ENCODE results near the gene FAM120C.

Gene FAM120C, protein sequence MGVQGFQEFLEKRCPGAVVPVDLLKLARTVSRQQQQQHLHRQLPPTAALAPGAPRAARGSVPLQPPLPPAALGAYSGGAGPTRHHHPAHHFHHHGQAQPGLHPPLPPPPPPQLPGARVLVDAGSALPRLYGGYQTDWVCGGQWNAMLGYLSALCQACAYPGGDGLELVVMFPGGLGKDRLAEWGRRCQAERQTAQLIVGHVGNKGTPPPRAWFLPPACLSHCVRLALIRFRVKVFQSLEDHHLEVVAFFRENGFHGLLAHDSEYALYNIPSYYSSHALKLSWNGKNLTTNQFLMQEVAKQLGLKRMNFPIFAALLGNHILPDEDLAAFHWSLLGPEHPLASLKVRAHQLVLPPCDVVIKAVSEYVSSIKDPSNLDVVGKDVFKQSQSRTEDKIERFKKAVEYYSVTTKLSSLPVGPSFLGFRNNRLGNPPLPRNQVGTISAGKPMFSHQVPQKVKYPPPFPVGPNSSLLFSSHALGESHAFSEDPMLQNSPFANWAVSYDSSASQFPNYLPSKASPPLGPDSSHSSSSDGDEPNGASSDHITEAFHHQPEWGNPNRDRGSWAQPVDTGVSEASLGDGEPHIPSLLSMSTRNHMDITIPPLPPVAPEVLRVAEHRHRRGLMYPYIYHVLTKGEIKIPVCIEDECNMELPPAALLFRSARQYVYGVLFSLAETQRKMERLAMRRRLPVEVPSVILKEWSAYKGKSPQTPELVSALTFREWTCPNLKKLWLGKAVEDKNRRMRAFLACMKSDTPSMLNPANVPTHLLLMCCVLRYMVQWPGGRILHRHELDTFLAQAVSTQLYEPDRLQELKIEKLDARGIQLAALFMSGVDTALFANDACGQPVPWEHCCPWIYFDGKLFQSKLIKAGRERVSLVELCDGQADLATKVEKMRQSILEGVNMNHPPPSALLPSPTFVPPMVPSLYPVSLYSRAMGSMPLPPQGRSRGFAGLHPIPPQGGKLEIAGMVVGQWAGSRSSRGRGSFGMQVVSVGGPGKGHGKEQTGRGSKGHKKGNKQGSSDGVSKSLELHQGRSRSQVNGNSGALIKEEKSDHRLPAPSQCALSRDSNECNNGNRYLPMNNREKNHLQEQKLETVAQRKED

DNA sequence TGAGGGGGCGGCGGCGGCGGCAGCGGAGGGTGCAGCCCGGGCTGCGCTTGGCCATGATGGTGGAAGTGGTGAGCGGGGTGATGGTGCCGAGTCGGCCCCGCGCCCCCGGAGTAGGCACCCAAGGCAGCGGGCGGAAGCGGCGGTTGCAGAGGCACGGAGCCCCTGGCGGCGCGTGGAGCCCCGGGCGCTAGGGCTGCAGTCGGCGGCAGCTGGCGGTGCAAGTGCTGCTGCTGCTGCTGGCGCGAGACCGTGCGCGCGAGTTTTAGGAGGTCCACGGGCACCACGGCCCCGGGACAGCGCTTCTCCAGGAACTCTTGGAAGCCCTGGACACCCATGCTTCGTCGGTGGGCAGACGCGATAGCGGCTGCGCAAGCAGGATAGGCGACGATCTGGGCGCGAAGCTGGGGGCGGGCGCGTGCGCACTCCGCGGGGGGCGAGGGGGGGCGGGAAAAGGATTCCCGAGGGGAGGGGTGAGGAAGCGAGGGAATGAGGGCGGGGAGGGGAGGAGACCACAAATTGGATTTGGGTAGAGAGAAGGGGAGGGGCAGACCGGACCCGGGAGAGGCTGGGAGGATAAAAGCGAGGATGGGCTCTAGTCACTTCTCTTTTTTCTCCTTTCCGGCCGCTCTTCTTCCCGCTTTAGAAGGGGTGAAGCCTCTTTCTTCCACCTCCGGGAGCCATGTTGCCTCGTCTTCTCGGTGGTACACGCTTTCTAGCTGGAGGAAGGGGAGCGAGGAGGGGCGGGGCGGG is at the start of gene FAM120C:
TSS of gene FAM120C (minus strand) at position 391 of the 750 bp plus-strand sequence. CDS start at position 335, 56 bp downstream.
- DNase-seq (ENCODE audit: low read depth), result peak; percentile 34

DNA sequence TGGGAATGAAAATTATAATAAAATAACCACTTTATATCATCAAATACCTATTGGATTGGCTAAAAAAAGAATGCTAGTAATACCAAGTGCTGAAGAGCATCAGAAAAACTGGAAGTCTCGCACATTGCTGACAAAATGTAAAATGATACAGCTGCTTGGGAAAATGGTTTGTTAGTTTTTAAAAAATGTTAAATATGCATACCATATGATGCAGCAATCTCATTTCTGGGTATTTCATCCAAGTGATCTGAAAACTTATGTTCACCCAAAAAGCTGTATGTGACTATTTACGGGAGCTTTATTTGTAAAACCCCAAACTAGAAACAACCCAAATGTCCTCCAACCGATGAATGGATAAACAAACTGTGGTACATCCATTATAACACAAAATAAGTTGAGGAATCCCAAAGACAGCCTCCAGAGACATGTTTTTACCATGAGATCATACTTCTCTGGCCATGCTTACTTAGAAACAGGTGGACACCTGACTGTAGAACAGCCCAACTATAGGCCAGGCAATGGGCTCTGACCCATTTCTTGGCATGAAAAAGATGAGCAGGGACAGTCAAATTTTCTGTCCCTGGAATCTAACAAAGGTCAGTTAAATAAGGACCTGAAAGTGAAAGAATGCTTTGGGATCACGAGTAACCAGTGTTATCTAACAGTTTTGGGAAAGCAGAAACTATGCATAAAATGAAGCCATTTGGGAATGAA is 47.5 kb upstream of the FAM120C start:
- DNase-seq (ENCODE audit: low read depth), result no peak

DNA sequence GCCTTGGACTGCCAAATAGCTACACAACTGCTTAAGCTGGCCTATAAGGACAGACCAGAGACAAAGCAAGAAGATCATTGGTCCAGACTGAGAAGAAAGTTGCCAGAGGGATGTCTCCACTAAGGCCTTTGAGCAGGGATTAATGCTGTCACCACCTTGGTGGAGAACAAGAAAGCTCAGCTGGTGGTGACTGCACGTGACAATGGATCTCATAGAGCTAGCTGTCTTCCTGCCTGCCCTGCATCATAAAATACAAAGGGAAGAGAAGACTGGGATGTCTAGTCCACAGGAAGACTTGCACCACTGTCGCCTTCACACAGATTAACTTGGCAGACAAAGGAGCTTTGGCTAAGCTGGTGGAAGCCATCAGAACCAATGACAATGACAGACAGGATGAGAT is 40.5 kb upstream of the FAM120C start:
- no peak for DNase-seq (ENCODE audit: low read depth)

DNA sequence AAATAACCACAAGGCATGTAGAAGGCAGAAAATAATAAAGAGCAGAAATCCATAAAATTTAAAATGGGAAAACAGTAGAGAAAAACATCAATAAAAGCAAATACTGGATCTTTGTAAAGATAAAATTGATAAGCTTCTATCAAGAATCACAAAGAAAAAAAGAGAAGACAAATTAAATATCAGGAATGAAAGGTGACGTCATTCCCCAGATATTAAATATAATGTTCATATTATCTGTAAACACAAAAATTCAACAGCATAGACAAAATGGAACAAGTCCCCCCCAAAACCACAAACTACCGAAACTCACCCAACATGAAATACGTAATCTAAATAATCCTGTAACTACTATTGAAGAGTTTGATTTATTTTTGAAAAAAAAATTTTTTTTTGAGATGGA is 30.5 kb upstream of the FAM120C start:
- DNase-seq (ENCODE audit: low read depth), result no peak

DNA sequence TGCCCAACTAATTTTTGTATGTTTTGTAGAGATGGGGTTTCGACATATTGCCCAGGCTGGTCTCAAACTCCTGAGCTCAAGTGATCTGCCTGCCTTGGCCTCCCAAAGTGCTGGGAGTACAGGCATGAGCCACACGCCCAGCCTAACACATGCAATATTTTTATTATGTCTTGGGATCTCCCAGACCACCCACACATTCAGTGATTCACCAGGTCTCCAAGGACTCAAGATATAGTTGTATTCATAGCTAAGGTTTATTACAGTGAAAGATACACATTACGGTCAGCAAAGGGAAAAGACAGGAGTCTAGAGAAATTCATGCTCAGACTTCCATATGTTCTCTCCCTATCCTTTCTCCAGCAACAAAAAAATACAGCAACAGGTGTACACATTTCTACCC is 25.5 kb upstream of the FAM120C start:
- no peak for DNase-seq (ENCODE audit: low read depth)

DNA sequence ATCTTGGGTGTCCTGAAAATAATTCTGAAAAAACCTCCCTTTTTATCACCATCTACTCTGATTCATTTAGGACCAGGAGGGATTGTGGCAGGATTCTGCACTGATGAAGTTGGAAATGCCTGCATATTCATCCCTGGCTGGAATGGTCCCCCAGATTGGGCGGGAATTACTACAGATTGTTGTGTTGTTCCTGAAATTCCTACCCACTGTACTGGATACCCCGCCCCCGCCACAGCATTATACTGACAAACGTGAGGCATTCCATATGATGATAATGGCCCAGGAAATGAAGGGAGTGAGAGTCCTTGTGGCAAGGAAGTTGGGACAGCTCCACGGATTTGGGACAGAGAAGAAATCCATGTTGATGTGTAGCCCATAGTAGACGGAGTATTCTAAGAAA is 15.2 kb upstream of the FAM120C start:
- DNase-seq (ENCODE audit: low read depth), result no peak

DNA sequence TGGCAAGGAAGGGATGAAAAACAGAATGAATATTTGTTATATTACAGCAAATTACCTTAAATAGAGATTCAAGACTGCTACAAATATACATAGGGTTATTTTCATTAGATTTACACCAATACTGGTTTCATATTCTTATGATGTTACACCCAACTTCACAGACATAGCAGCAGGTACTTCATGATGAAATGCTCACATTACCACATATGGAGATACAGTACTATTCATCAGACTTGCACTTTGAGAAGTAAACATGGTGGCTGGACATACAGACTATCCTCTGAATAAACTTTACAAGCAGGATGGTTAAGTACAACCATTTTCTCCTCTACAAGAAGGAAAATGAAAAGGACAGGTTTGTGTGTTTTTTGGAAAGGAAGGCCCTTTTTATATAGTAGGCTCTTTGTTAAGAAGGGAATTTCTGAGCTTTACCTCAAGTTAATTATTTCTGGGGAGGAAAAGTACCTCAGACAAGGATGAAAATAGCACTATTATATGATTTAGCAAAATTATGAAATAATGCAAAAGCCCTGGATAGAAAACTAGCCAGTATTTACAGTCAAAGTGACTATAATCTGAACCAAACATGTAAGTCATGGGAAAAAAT is 12.0 kb upstream of the FAM120C start:
- DNase-seq (ENCODE audit: low read depth), result no peak

DNA sequence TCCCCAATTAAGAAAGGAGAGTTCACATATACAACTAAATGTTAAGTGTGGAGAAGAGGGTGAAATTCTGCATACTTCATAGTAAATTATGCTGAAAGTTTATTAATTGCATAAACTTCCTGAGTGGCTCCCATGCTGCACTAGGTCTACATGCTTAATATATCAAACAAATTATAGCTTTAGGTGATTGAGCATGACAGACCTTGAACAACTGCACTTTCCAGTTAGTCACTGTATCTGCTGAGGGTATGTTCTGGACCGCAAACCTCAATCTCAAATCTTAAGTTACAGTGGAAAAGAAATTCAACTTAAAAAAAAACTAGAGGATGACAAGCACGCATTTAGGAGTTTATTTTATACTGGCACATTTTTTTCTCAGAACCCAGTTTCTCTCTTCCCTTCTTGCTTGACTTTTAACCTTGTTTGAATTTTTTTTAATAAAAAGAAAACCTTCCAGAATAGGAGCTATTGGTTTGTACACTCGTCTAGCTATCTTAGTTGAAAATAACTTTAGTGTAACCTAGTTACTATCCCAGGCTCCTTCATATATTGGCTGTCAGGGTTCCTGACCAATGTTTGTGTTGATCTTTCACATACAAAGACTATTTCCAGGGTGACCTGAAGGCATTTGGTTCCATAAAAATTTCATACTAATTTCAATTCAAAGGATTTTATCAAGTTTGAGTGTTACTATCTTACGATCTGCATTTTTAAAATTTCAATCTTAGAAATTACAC is 10.2 kb upstream of the FAM120C start:
- DNase-seq (ENCODE audit: low read depth), result no peak

DNA sequence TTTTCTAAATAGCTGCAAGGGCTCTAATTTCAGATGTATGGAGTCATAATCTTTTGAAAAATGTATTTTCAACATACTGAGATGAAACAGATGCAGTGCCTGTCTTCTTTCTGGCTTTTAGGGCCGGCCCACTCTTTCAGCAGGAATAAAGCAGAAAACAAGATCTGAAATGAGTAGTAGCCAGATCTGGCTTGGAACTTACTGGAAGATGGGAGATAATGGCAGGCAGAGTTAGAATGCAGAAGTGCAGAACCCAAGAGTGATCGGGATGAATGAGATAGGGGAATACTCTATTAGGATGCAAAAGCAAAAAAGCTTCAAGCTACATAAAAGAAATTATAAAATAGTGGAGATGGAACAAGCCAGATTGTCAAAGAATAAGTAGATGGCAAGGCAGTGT is 1.4 kb upstream of the FAM120C start:
- DNase-seq (ENCODE audit: low read depth), result no peak

DNA sequence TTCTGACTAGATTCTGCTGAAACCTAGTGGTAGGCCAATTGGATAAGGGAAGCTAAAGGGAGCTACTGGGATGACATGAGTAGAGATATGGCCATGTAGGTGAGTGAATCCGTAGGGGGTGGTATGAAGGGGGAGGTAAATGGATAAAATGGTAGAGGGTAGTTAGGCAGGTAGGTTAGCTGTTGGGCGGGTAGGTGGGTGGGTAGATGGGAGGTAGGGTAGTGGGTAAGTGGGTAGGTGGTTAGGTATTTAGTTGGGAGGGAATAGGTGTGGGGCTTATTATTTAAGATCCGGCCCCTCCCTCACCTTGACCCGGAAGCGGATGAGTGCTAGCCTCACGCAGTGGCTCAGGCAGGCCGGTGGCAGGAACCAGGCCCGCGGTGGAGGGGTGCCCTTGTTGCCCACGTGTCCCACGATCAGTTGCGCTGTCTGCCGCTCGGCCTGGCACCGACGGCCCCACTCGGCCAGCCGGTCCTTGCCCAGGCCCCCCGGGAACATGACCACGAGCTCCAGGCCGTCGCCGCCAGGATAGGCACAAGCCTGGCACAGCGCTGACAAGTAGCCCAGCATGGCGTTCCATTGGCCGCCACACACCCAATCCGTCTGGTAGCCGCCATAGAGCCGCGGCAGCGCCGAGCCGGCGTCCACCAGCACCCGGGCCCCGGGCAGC is 725 bp downstream of the FAM120C start:
- DNase-seq (ENCODE audit: low read depth), result peak; percentile 41

DNA sequence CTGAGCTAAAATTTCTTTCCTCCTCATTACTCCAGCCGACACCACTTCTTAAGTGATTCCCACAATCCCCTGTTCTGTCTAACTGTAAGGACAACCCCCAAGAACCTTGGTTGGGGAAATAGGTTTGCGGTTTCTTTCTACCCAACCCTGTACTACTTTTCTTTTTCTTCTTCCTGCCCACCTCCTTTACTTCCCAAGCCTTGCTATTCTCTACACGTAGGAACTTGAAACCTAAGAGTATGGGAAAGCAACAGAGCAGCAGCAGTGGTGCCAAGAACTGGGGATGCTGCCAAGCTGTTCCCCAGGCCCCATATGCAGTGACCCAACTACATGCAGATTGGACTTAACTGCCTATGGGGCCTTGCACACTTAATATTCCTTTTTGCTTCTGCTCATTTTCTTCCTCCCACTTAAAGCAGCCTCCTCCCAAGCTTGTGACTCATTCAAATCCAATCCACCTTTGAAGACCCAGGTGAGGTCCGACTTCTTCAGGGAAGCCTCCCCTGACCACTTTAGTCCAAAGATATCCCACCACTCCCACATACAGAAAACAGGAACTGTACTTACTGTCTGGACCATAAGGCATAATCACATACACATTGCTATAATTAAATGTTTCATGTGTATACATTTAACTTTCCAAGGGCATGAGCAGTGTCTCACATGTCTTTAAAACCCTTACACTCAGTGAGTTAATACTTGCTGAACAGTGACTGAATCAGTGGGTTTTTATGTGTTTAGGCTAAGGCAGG is 1.7 kb downstream of the FAM120C start:
- DNase-seq (ENCODE audit: low read depth), result no peak

DNA sequence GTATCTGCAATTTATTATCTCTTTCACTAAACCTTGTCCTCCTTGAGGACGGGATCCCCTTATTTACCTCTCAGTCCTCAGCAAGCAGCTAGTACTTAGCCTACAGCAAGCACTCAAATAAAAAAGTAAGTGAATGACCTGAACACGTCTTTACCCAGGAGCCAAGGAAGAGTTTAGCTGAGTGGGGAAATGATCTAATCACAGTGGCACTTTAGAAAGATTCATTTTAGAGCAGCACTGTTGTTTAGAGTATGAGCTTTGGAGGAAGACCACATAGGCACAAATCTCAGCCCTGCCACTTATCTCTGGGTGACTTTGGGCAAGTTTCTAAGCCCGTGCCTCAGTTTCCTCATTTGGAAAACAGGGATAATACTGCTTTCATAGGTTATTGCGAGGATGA is 2.7 kb downstream of the FAM120C start:
- no peak for DNase-seq (ENCODE audit: low read depth)

DNA sequence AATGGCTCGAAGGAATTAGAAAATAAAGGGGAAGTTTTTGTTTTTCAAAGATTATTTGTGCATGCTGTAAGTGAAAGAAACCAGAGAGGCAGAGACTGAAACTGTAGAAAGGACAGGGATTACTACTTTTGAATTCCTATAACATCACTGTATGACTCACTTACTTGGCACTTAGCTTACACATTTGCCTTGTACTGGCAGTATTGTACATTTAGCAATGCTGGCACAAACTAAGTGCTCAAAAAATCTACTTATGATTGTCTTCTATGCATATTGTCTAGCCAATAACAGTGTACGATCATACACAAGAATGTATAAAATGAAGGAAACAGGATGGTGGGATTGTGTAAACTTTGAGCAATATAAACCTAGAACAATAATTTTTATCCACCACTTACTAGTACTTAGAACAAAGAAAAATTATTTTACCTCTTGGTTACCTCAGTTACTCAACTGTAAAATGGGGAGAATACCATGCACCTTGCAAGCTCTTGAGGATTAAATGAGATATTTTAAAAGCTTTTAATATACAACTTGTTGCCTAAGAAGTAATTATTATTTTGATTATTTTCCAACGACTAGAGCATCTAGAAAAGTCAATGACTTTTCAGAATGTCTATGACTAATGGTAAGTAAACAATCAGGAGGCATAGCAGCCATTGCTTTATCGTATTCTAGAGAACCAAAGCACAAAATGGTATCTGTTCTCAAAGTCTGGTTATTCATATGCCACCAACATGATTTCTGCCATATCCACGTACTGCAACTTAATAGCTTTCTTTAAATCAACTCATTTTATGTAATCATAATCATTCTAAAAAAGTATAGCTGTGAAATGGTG is 4.7 kb downstream of the FAM120C start:
- DNase-seq (ENCODE audit: low read depth), result no peak

DNA sequence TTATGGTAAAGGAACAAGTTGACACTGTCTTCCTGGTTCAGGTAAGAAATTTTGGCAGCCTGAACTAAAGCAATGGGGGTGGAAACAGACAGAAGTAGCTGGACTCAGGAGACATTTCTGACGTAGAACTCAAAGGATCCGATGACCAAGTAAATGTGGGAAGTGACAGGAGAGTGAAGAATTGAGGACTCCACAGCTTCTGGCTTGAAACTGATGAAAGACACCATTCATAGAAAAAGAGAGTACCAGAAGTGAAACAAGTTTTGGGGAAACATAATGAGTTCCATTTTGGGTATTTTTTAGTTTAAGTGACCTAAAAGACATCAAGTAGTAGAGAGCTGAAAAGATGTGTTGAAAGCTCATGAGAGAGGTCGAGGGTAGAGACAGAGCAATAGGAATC is 5.7 kb downstream of the FAM120C start:
- DNase-seq (ENCODE audit: low read depth), result no peak

DNA sequence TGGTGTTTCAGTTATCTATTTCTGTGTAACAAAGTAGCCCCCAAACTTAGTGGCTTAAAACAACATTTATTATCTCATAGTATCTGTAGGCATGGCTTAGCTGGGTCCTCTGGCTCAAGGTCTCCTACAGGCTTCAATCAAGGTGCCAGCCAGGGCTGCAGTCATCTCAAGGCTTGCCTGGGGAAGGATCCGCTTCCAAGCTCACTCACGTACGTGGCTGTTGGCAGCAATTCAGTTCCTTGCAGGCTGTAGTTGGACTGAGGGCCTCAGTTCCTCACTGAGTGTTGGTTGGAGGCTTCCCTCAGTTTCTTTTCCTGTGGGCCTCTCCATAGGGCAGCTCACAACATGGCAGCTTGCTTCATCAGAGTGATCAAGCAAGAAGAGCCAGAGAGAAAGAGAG is 9.3 kb downstream of the FAM120C start:
- no peak for DNase-seq (ENCODE audit: low read depth)

DNA sequence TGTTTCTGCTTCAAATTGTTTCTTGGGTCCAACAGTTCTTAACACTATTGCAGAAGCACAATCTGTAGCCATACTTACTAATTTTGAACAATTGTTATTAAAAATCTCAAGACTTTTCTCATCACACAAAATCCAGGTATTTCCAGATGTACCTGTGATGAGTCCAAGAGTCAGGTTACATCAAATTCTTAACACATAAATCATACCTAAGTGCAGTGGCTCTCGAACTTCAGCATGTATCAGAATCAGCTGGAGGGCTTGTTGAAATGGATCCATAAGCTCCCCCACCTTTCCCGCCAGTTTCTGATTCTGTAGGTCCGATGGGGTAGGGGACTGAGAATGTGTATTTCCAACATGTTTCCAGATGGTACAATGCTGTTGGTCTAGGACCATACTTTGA is 10.6 kb downstream of the FAM120C start:
- DNase-seq (ENCODE audit: low read depth), result no peak

DNA sequence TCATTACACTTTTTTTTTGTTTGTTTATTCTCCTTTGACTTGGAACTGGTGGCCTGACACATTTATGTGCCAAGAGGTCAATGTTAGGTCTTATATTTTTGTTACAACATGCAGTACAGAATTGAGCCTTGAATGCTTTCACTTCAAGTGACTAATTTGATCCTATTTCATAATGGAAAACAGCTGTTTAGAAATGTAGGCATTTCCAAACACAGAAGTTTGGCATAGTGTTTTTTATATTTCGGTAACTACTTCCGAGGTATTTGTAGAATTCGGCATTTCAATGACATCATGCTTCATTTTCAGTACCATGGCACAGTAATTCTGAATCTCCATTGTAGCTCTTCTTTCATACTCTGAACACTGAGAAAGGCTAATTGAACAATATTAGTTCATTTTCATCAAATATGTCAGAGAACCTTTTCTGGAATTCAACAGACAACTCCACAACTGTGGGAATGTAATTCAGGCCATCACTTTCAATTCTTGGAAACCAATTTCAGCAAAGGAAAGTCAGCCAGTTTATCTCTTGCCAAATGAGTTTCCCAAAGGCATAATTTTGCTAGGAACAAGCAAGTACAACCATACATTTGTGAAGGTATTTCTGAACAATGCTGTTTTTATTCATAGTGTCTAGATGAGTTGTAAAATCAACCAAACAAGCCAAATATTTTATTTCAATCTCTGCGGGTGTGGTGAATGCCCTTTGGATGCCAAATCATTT is 11.4 kb downstream of the FAM120C start:
- DNase-seq (ENCODE audit: low read depth), result no peak

Measured in stimulated activated CD8-positive, alpha-beta memory T cell treated with anti-CD3 and anti-CD28 coated beads, Interleukin-7, amount 100 ng/mL, for 24 hours (primary cell).